Activated CD4-positive, CD25-positive, alpha-beta regulatory T cell treated with anti-CD3 and anti-CD28 coated beads, Interleukin-2, amount 50 U/mL, for 16 hours (primary cell): ENCODE data around the gene INPPL1.
"Not testable (repeated sequence)": the region's sequence is repeated elsewhere in the genome, so short reads cannot be mapped to it uniquely, and the experiment has no call there.

ENCODE experiments used
- DNase-seq: peaks from one replicate; pipeline ENCODE4 v3.0.0-alpha.2; 2020; ENCODE audit warnings: low read depth, low spot score

Gene INPPL1

GRCh38 chr11:72244060-72244360 is 19.4 kb downstream of the INPPL1 start, which contains the start of gene PHOX2A:
Gene PHOX2A, minus strand, starts transcription at chr11:72244176. Its CDS starts 172 bp downstream, at chr11:72244004.
- no peak for DNase-seq

DNA sequence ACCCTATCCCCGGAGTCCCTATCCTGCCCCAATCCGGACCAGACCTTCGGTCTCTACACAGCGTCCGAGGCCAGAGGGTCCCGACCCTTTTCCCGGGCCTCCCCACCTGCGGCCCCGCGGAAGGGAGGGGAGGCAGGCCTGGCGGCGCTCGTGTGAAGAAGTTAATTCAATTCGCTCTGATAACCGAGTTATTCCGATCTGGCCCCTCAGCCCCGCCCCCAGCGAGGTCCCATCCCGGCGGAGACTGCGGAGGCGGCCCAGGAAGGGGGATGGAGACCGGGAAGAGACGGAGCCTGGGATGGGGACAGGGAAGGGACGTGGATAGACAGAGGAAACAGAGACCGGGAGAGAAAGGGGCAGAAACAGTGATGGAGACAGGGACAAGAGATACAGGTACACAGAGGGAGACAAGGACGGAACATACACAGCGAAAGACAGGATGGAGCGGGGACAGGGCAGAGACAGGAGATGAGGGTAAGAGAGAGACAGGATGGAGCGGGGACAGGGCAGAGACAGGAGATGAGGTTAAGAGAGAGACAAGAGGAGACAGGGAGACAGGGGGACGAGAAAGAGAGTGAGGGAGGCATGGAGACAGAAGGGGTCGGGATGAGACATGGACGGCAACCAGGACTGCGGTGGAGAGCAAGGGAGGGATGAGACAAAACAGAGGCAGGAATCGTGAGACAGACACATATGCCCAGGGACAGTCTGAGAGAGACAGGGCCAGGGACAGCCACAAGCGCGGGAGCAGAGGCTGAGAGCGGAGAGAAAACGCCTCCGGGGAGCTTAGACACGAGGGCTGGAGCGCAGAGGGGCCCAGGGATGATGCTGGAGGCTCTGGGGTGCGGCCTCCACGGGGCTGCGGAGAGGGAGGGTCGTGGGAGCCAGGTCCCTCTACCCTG is 20.0 kb downstream of the INPPL1 start:
- DNase-seq: no peak

- DNase-seq: no peak
Observed at GRCh38 chr11:72245263-72245816, 20.8 kb downstream of the INPPL1 start.

DNA sequence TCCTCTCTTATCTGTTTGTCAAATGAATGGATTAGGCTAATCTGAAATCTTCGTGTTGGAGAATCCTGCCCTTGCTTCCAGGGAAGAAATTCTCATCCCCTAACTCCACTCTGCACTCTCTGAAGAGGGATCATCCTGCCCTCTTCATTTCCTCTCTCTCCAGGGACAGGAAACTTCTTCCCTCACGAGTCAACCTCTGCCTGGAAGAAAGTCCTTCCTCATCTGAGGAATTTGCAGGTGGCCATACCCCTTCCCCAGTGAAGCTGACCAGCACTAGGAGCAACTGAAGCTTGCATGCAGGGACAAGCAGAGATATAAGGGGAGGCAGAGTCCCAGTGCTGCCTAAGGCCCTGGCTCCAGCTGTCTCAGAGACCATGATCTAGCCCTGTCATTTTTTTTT is 23.0 kb downstream of the INPPL1 start:
- DNase-seq: no peak

DNA sequence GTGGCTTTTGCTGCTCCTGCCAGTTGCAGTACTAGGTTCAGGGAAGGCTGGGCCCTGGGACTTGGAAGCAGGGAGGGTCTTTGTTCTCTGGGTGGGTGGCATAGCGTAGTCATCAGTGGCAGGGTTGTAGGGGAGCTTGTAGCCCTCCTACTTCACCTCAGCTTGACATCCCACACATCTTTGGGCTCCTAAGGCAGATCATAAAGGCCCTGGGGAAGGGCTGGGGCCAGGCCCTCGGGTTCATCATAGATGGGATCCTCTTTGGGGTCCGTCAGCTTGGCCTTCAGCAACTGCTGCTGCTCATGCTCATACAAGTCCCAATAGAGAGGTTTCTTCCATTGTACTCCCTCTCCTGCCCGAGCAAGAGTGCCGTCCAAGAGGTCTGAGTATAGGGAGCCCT is 25.4 kb downstream of the INPPL1 start:
- DNase-seq: no peak

DNA sequence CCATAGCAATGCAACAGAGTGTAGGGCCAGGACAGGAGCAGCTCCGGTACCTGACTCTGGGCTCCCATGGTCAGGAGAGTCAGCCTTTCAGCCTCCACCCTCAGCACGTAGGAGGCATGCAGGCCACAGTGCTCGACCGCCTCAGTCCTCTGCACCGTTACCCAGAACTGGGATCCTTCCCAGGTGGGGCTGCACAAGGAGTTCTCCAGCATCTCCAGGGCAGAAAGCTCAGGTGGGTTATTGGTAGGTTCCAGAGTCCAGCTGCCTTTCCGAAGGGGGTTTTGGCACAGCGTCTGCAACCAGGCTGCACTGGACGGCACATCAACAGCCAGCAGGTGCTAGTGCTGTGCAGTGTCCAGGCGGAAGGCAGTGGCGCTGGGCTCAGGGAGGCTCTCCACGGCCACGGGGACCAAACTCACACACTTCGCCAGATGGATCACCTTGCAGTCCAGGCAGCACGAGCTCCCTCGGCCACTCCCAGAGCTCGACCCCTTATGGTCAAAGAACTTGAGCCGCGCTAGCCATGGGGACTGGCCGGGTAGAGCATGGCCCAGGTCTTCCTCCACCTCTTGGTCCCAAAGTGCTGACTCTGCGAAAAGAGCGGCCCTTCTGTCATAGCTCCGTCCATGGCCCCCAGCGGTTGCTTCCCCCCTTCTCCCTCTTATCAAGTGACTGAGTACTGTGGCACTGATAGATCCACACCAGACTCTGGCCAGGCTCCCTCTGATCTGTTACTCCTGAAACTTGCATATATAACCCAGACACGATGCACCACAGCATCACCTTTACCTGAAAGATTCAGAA is 26.3 kb downstream of the INPPL1 start:
- no peak for DNase-seq

GRCh38 chr11:72251614-72252013 is 27.0 kb downstream of the INPPL1 start:
- no peak for DNase-seq

DNA sequence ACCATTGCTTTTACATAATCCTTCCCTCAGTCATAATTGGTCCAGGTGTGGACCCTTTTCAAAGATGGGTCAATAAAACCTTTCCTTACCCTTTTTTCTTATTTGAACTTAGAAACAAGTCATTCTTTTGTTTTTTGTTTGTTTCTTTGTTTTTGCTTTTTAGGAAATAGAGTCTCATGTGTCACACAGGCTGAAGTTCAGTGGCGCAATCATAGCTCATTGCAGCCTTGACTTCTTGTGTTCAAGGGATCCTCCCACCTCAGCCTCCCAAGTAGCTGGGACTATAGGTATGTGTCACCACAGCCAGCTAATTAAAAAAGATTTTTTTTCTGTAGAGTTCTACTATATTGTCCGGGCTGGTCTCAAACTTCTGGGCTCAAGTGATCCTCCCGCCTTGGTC is 28.8 kb downstream of the INPPL1 start:
- no peak for DNase-seq

GRCh38 chr11:72254299-72254993 is 29.9 kb downstream of the INPPL1 start:
- DNase-seq: no peak

- DNase-seq: no peak
Observed at GRCh38 chr11:72257570-72257969, 33.0 kb downstream of the INPPL1 start.

DNA sequence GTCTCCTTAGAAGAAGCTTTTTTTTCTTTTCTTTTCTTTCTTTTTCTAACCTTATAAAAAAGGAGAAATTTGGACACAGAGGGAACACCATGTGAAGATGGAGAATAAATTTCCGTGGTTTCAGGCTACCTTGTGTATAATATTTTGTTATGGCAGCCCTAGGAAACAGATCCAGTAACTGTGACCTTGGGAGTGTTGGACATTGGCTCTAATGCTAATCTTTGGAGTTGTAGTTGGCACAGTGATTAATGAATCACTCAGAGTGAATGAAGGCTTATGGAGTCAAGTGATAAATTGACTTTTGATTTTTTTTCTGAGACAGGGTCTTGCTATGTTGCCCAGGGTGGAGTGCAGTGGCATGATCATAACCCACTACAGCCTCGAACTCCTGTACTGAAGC is 34.9 kb downstream of the INPPL1 start:
- DNase-seq: no peak

DNA sequence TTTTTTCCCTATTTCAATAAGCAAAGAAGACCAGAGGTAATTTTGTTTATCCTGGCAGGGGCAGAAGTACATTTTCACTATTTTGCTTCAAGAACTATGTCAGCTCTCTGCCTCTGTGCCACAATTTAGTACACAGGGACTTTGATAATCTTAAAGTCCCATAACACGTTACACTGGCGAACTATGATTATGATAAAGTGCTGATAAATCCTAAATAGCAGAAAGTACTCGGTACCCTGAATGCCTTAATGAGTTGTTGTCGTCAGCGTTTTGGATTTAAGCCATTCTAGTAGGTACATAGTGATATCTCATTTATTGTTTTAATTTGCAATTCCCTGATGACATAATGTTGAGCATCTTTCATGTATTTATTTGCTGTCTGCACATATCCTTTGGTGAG is 36.0 kb downstream of the INPPL1 start:
- no peak for DNase-seq

GRCh38 chr11:72263361-72263760 is 38.8 kb downstream of the INPPL1 start:
- DNase-seq: no peak

DNA sequence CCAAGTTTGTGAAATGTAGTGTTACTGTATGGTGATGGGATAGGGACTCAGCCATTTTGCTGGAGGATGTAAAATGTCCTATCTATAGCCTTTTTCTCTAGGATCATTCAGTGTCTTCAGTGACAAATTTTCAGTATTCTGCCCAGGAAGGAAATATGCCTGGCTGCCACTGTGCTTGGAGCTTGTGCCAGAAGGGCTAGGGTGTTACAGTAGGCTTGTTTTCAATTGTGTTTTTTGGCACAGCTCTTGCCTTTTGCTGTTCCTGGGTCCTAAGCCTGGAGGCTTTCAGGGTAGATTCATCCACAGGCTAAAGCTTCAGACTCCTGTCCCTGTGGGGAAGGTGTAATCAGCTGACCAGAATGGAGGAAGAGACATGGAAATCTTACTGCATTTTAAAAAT is 41.4 kb downstream of the INPPL1 start:
- no peak for DNase-seq

DNA sequence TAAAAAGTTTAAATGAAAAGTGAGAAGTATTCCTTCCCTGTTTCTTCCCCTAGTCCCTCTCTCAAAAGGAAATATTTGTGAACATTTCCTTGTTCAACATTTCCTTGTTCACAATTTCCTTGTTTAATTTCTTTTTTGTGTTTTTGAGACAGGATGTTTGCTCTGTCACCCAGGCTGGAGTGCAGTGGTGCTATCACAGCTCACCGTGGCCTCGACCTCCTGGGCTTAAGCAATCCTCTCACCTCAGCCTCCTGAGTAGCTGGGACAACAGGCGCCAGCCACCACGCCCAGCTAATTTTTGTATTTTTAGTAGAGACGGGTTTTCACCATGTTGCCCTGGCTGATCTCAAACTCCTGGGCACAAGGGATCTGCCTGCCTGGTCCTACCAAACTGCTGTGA is 42.4 kb downstream of the INPPL1 start:
- not testable (repeated sequence) for DNase-seq

- no peak for DNase-seq
Observed at GRCh38 chr11:72267956-72268617, 43.5 kb downstream of the INPPL1 start.

- DNase-seq: no peak
Observed at GRCh38 chr11:72271980-72272379, 47.4 kb downstream of the INPPL1 start.

DNA sequence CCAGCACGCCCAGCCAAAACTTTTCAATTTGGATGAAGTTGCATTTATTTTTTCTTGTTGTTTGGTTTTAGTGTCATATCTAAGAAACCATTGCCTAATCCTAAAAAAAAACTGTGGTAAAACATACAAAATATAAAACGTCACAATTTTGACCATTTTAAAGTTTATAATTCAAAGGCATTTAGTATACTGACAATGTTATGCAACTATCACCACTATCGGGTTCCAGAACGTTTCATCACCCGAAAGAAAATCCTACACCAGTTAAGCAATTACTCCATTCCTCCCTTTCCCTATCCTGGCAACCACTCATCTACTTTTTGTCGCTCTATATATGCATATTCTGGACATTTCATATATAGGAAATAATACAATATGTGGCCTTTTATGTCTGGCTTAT is 49.9 kb downstream of the INPPL1 start:
- DNase-seq: no peak

GRCh38 chr11:72278905-72279304 is 54.3 kb downstream of the INPPL1 start:
- no peak for DNase-seq

DNA sequence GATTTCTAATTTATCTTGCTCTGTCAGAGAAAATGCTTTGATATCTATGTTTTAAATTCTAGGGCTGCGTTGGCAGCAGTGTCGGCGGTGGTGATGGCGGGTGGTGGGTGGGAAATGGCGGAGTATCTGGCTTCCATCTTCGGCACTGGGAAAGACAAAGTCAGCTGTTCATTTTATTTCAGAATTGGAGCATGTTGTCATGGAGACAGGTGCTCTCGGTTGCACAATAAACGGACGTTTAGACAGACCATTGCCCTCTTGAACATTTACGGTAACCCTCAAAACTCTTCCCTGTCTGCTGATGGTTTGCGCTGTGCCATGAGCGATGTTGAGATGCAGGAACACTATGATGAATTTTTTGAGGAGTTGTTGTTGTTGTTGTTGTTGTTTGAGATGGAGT is 55.5 kb downstream of the INPPL1 start:
- DNase-seq: no peak

DNA sequence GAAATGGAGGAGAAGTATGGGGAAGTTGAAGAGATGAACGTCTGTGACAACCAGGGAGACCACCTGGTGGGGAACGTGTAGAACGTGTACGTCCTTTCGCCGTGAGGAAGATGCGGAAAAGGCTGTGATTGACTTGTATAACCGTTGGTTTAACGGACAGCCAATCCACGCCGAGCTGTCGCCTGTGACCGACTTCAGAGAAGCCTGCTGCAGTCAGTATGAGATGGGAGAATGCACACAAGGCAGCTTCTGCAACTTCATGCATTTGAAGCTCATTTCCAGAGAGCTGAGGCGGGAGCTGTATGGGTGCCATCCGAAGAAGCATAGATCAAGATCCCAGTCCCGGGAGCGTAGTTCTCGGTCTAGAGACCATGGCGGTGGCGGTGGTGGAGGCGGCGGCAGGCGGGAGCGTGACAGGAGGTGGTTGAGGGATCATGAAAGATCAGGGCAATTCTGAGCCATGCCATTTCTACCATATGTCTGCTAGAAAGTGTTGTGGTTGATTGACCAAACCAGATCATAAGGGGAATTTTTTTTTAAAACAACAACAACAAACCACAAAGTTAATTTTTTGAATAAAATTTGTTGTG is 56.3 kb downstream of the INPPL1 start:
- no peak for DNase-seq
